ENCODE data around the gene ZYX. TPM values are rescaled to one million over a fixed set of nuclear protein-coding genes. Genes with fewer than 3 reads are reported as not detected.
"Not testable (repeated sequence)": the region's sequence is repeated elsewhere in the genome, so short reads cannot be mapped to it uniquely, and the experiment has no call there.

ZYX gene
- total RNA-seq, 2 experiments from 2014 or later: 235 to 249 TPM

- Mint-ChIP-seq H3K4me3 (no peak overlapping the region), H3K36me3 (ENCODE audit: low read depth) (no peaks in the 10 kb centered on the region), H3K27me3 (peaks cover 3% of the 10 kb centered on the region), H3K4me1 (peaks cover 7% of the 10 kb centered on the region), H3K9me3 (no peaks in the 10 kb centered on the region), H3K27ac (no peak overlapping the region)
- ChIA-PET CTCF (interaction anchor here (1.6 to 1.7 kb wide), 2 partner anchors 19 to 182 kb away, joined by 3 to 12 read pairs; no protein-coding TSS in a partner anchor), POLR2A (no interaction called here)
- no peak for DNase-seq
Observed at GRCh38 chr7:143422033-143422432, 40.9 kb downstream of the ZYX start.

GRCh38 chr7:143424476-143424875, 43.3 kb downstream of the ZYX start:
- POLR2A ChIA-PET; H3K27me3 Mint-ChIP-seq; H3K36me3 Mint-ChIP-seq (ENCODE audit: low read depth): not testable (repeated sequence)

GRCh38 chr7:143426479-143427142, 45.5 kb downstream of the ZYX start:
- DNase-seq: no peak
- peaks cover 7% of the 10 kb centered on the region for H3K4me1 Mint-ChIP-seq
- no peaks in the 10 kb centered on the region for H3K27me3 Mint-ChIP-seq
- H3K27ac Mint-ChIP-seq: no peak overlapping the region
- H3K36me3 Mint-ChIP-seq (ENCODE audit: low read depth): no peaks in the 10 kb centered on the region
- H3K4me3 Mint-ChIP-seq: no peak overlapping the region
- POLR2A ChIA-PET: no interaction called here
- CTCF ChIA-PET: interaction anchor here (1.0 to 1.1 kb wide), 2 partner anchors 9 to 11 kb away, joined by 3 to 5 read pairs; no protein-coding TSS in a partner anchor
- no peaks in the 10 kb centered on the region for H3K9me3 Mint-ChIP-seq

More at GRCh38 chr7:143424476-143424875, 43.3 kb downstream of the ZYX start:
- H3K9me3 Mint-ChIP-seq, H3K4me1 Mint-ChIP-seq, H3K4me3 Mint-ChIP-seq, DNase-seq, CTCF ChIA-PET, H3K27ac Mint-ChIP-seq: not testable (repeated sequence)

GRCh38 chr7:143429770-143430698, 48.9 kb downstream of the ZYX start:
- Mint-ChIP-seq H3K36me3 (ENCODE audit: low read depth) (no peaks in the 10 kb centered on the region), H3K4me3 (no peak overlapping the region), H3K27ac (no peak overlapping the region), H3K9me3 (no peaks in the 10 kb centered on the region), H3K4me1 (peaks cover 7% of the 10 kb centered on the region), H3K27me3 (peaks cover 3% of the 10 kb centered on the region)
- ChIA-PET POLR2A (no interaction called here), CTCF (no interaction called here)
- DNase-seq: no peak

- Mint-ChIP-seq H3K9me3 (no peaks in the 10 kb centered on the region), H3K4me1 (peaks cover 7% of the 10 kb centered on the region), H3K27ac (no peak overlapping the region), H3K27me3 (peaks cover 3% of the 10 kb centered on the region), H3K4me3 (no peak overlapping the region), H3K36me3 (ENCODE audit: low read depth) (no peaks in the 10 kb centered on the region)
- no peak for DNase-seq
- ChIA-PET CTCF (interaction anchor here (2.1 kb wide), 1 partner anchor 191 kb away, joined by 4 read pairs; no protein-coding TSS in a partner anchor), POLR2A (no interaction called here)
Observed at GRCh38 chr7:143431109-143431508, 50.0 kb downstream of the ZYX start.

GRCh38 chr7:143433759-143434158, 52.6 kb downstream of the ZYX start:
- H3K27me3 Mint-ChIP-seq: peaks cover 3% of the 10 kb centered on the region
- H3K4me3 Mint-ChIP-seq: no peak overlapping the region
- no peaks in the 10 kb centered on the region for H3K36me3 Mint-ChIP-seq (ENCODE audit: low read depth)
- H3K27ac Mint-ChIP-seq: no peak overlapping the region
- no peak for DNase-seq
- no peaks in the 10 kb centered on the region for H3K9me3 Mint-ChIP-seq
- ChIA-PET POLR2A (no interaction called here), CTCF (interaction anchor here (1.1 kb wide), 1 partner anchor 17 kb away, joined by 6 read pairs; no protein-coding TSS in a partner anchor)
- H3K4me1 Mint-ChIP-seq: peaks cover 13% of the 10 kb centered on the region

- no peaks in the 10 kb centered on the region for H3K36me3 Mint-ChIP-seq (ENCODE audit: low read depth)
- no peak for DNase-seq
- ChIA-PET POLR2A (no interaction called here), CTCF (no interaction called here)
- H3K9me3 Mint-ChIP-seq: no peaks in the 10 kb centered on the region
- H3K27ac Mint-ChIP-seq: no peak overlapping the region
- peaks cover 3% of the 10 kb centered on the region for H3K27me3 Mint-ChIP-seq
- no peak overlapping the region for H3K4me3 Mint-ChIP-seq
- peaks cover 13% of the 10 kb centered on the region for H3K4me1 Mint-ChIP-seq
Observed at GRCh38 chr7:143434660-143435059, 53.5 kb downstream of the ZYX start.

GRCh38 chr7:143435266-143435665, 54.1 kb downstream of the ZYX start:
- Mint-ChIP-seq H3K27ac (no peak overlapping the region), H3K4me1 (peaks cover 13% of the 10 kb centered on the region), H3K36me3 (ENCODE audit: low read depth) (no peaks in the 10 kb centered on the region), H3K27me3 (peaks cover 3% of the 10 kb centered on the region), H3K9me3 (no peaks in the 10 kb centered on the region), H3K4me3 (no peak overlapping the region)
- CTCF ChIA-PET: no interaction called here
- no peak for DNase-seq
- POLR2A ChIA-PET: no interaction called here

- Mint-ChIP-seq H3K4me3 (no peak overlapping the region), H3K4me1 (peaks cover 13% of the 10 kb centered on the region), H3K9me3 (no peaks in the 10 kb centered on the region), H3K27me3 (peaks cover 3% of the 10 kb centered on the region), H3K27ac (no peak overlapping the region), H3K36me3 (ENCODE audit: low read depth) (no peaks in the 10 kb centered on the region)
- no peak for DNase-seq
- CTCF ChIA-PET: no interaction called here
- POLR2A ChIA-PET: no interaction called here
Observed at GRCh38 chr7:143436325-143436946, 55.3 kb downstream of the ZYX start.

GRCh38 chr7:143437578-143437977, 56.4 kb downstream of the ZYX start:
- H3K36me3 Mint-ChIP-seq (ENCODE audit: low read depth): no peaks in the 10 kb centered on the region
- peak overlapping the region; percentile 18 for H3K27ac Mint-ChIP-seq
- CTCF ChIA-PET: no interaction called here
- POLR2A ChIA-PET: no interaction called here
- peaks cover 13% of the 10 kb centered on the region for H3K4me1 Mint-ChIP-seq
- H3K27me3 Mint-ChIP-seq: no peaks in the 10 kb centered on the region
- no peak for DNase-seq
- no peaks in the 10 kb centered on the region for H3K9me3 Mint-ChIP-seq
- no peak overlapping the region for H3K4me3 Mint-ChIP-seq

GRCh38 chr7:143439866-143440265, 58.7 kb downstream of the ZYX start:
- Mint-ChIP-seq H3K4me1 (peaks cover 13% of the 10 kb centered on the region), H3K4me3 (no peak overlapping the region), H3K9me3 (no peaks in the 10 kb centered on the region), H3K27me3 (no peaks in the 10 kb centered on the region), H3K27ac (no peak overlapping the region), H3K36me3 (ENCODE audit: low read depth) (no peaks in the 10 kb centered on the region)
- CTCF ChIA-PET: interaction anchor here (0.6 kb wide), 1 partner anchor 60 kb away, joined by 4 read pairs; no protein-coding TSS in a partner anchor
- no peak for DNase-seq
- POLR2A ChIA-PET: no interaction called here

Data from activated CD4-positive, alpha-beta memory T cell treated with anti-CD3 and anti-CD28 coated beads, Interleukin-2, amount 10 ng/mL, durations not matched to agents 7 days and 5 days (primary cell).